HEK293 (cell line): ENCODE results near the gene MANF.
A peak's percentile ranks its signal among the peaks of the same experiment; 100 is the strongest.

Experiments used
- CTCF ChIA-PET: fragments of 350-600 bp; formaldehyde crosslinking; extraction: SDS; loops from one replicate; lab custom pipeline; 2021; ENCODE audit warnings: antibody characterized with exemption; lab: Yijun Ruan, JAX
- POLR2A ChIA-PET: fragments of 300-600 bp; formaldehyde crosslinking; extraction: SDS; loops from one replicate; lab custom pipeline; 2020; ENCODE audit warnings: antibody characterized with exemption, inconsistent platforms; lab: Yijun Ruan, JAX
- H3K27ac ChIP-seq: fragments of 200-500 bp; sonication (Bioruptor generic); 2 replicates; pipeline ENCODE4 v1.5.1; 2014; ENCODE audit warnings: low read depth, low read length, control low read depth, inconsistent platforms; ENCODE audit errors: extremely low read depth
- H3K36me3 ChIP-seq, 2 experiments: fragments of 200-500 bp in 1 of 2; sonication (Bioruptor generic) in 1 of 2; 1 replicate in 1 of 2; 2 replicates in 1 of 2; pipeline ENCODE4 v1.5.1; 2014 to 2017; ENCODE audit warnings: inconsistent platforms in 2 of 2, low read length in 2 of 2; ENCODE audit not compliant: control insufficient read depth in 2 of 2, insufficient read depth in 1 of 2
- H3K4me1 ChIP-seq: fragments of 200-500 bp; sonication (Bioruptor generic); 2 replicates; pipeline ENCODE4 v1.5.1; 2014; ENCODE audit warnings: mild to moderate bottlenecking, low read length, inconsistent platforms; ENCODE audit not compliant: control insufficient read depth, insufficient read depth
- H3K4me3 ChIP-seq: 2 replicates; pipeline ENCODE4 v1.5.1; 2011; ENCODE audit warnings: low read depth, mild to moderate bottlenecking, control low read depth, low read length, moderate library complexity
- H3K9me3 ChIP-seq: fragments of 200-500 bp; sonication (Bioruptor generic); 2 replicates; pipeline ENCODE4 v1.5.1; 2014; ENCODE audit warnings: low read depth, low read length, inconsistent platforms; ENCODE audit not compliant: control insufficient read depth, insufficient read depth
- CTCF ChIP-seq: fragments of 450-650 bp; formaldehyde crosslinking; IDR thresholded peaks from 2 replicates; pipeline ENCODE4 v1.5.1; 2016; ENCODE audit warnings: missing biosample characterization, missing genetic modification characterization
- OVOL3 ChIP-seq: fragments of 450-650 bp; formaldehyde crosslinking; IDR thresholded peaks from 2 replicates; pipeline ENCODE4 v1.5.1; 2016; ENCODE audit warnings: missing biosample characterization, missing genetic modification characterization
- REPIN1 ChIP-seq: fragments of 450-650 bp; formaldehyde crosslinking; IDR thresholded peaks from 2 replicates; pipeline ENCODE4 v1.5.1; 2017; ENCODE audit warnings: missing biosample characterization, missing genetic modification characterization, low read depth
- WT1 ChIP-seq: fragments of 450-650 bp; formaldehyde crosslinking; IDR thresholded peaks from 2 replicates; pipeline ENCODE4 v1.5.1; 2016; ENCODE audit warnings: missing biosample characterization, missing genetic modification characterization
- ZBTB17 ChIP-seq: fragments of 450-650 bp; formaldehyde crosslinking; IDR thresholded peaks from 2 replicates; pipeline ENCODE4 v1.5.1; 2016; ENCODE audit warnings: missing biosample characterization, missing genetic modification characterization
- ZEB2 ChIP-seq: fragments of 450-650 bp; formaldehyde crosslinking; IDR thresholded peaks from 2 replicates; pipeline ENCODE4 v1.5.1; 2016; ENCODE audit warnings: missing biosample characterization, missing genetic modification characterization
- ZFP37 ChIP-seq: fragments of 450-650 bp; formaldehyde crosslinking; IDR thresholded peaks from 2 replicates; pipeline ENCODE4 v1.5.1; 2016; ENCODE audit warnings: missing biosample characterization, missing genetic modification characterization
- ZNF138 ChIP-seq: fragments of 450-650 bp; formaldehyde crosslinking; IDR thresholded peaks from 2 replicates; pipeline ENCODE4 v1.5.1; 2016; ENCODE audit warnings: missing biosample characterization, missing genetic modification characterization, borderline replicate concordance
- ZNF16 ChIP-seq: fragments of 450-650 bp; formaldehyde crosslinking; IDR thresholded peaks from 2 replicates; pipeline ENCODE4 v1.5.1; 2016; ENCODE audit warnings: low read depth, missing biosample characterization, missing genetic modification characterization
- ZNF18 ChIP-seq: fragments of 450-650 bp; formaldehyde crosslinking; IDR thresholded peaks from 2 replicates; pipeline ENCODE4 v1.5.1; 2016; ENCODE audit warnings: missing biosample characterization, missing genetic modification characterization
- ZNF514 ChIP-seq: fragments of 450-650 bp; formaldehyde crosslinking; IDR thresholded peaks from 2 replicates; pipeline ENCODE4 v1.5.1; 2016; ENCODE audit warnings: missing biosample characterization, missing genetic modification characterization
- ZNF654 ChIP-seq: fragments of 450-650 bp; formaldehyde crosslinking; IDR thresholded peaks from 2 replicates; pipeline ENCODE4 v1.5.1; 2016; ENCODE audit warnings: low read depth, missing biosample characterization, missing genetic modification characterization
- ZNF660 ChIP-seq: fragments of 450-650 bp; IDR thresholded peaks from 2 replicates; pipeline ENCODE4 v1.5.1; 2018; ENCODE audit warnings: missing biosample characterization, mild to moderate bottlenecking, missing genetic modification characterization
- ZNF768 ChIP-seq: fragments of 450-650 bp; formaldehyde crosslinking; IDR thresholded peaks from 2 replicates; pipeline ENCODE4 v1.5.1; 2018; ENCODE audit warnings: missing biosample characterization, mild to moderate bottlenecking, missing genetic modification characterization
- ZSCAN30 ChIP-seq: fragments of 450-650 bp; IDR thresholded peaks from 2 replicates; pipeline ENCODE4 v1.5.1; 2018; ENCODE audit warnings: missing biosample characterization, mild to moderate bottlenecking, missing genetic modification characterization, moderate library complexity
- TF ChIP-seq, protein P1 (sequence below): fragments of 450-650 bp; formaldehyde crosslinking; IDR thresholded peaks from 2 replicates; pipeline ENCODE4 v1.5.1; 2016; ENCODE audit warnings: missing biosample characterization, missing genetic modification characterization, borderline replicate concordance

The MANF gene

DNA sequence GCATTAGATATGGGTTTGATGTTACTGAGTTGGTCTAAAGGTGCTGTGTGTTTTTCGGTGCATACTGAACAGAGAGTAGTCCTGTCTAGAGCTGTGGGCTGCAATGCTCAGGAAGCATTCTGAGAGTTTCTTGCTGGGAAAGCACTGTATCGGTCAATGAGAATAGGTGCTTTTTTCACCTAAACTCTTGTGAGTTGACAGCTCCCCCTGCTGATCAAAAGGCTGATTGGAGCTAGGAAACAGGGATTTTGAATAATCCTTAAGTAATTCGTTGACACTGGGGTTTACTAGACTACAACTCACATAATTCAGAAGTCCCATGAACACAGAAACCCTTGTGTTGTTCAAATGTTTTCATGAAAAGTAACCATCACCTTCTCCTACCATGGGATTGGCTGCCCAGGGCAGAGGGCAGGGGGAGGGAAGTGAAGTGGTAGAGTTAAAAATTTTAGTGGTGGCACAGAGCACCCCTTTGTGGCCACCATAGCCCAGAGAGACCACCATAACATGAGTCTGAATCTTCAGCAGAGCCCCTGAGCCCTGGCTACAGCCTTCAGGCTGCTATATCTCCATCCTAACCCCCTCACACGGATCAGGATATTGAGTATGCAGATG is 13.0 kb upstream of the MANF start:
- Histone ChIP-seq H3K9me3 (no peaks in the 10 kb centered on the region), H3K27ac (no peak overlapping the region), H3K4me1 (no peaks in the 10 kb centered on the region), H3K36me3 (peaks cover 0 to 43% of the 10 kb centered on the region in 2 experiments; a peak in 1 of 3 replicates), H3K4me3 (no peak overlapping the region)
- CTCF ChIA-PET = interaction anchor here (0.6 to 4.0 kb wide), 11 partner anchors 61 to 756 kb away, joined by 3 to 36 read pairs (median 4); partner anchors contain the start of gene MAPKAPK3
- POLR2A ChIA-PET = no interaction called here
- TF ChIP-seq ZSCAN30 = no peak
- TF ChIP-seq ZNF18 (tag by site-specific recombination) = no peak
- peak; percentile 20; the same call in 1 of the 2 replicates for TF ChIP-seq CTCF (tag by site-specific recombination)
- no peak for TF ChIP-seq ZNF16 (tag by site-specific recombination)
- TF ChIP-seq WT1 = no peak
- TF ChIP-seq, protein P1, sequence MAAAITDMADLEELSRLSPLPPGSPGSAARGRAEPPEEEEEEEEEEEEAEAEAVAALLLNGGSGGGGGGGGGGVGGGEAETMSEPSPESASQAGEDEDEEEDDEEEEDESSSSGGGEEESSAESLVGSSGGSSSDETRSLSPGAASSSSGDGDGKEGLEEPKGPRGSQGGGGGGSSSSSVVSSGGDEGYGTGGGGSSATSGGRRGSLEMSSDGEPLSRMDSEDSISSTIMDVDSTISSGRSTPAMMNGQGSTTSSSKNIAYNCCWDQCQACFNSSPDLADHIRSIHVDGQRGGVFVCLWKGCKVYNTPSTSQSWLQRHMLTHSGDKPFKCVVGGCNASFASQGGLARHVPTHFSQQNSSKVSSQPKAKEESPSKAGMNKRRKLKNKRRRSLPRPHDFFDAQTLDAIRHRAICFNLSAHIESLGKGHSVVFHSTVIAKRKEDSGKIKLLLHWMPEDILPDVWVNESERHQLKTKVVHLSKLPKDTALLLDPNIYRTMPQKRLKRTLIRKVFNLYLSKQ (tag by site-specific recombination) = no peak
- peak; percentile 80 for TF ChIP-seq ZNF654 (tag by site-specific recombination)

DNA sequence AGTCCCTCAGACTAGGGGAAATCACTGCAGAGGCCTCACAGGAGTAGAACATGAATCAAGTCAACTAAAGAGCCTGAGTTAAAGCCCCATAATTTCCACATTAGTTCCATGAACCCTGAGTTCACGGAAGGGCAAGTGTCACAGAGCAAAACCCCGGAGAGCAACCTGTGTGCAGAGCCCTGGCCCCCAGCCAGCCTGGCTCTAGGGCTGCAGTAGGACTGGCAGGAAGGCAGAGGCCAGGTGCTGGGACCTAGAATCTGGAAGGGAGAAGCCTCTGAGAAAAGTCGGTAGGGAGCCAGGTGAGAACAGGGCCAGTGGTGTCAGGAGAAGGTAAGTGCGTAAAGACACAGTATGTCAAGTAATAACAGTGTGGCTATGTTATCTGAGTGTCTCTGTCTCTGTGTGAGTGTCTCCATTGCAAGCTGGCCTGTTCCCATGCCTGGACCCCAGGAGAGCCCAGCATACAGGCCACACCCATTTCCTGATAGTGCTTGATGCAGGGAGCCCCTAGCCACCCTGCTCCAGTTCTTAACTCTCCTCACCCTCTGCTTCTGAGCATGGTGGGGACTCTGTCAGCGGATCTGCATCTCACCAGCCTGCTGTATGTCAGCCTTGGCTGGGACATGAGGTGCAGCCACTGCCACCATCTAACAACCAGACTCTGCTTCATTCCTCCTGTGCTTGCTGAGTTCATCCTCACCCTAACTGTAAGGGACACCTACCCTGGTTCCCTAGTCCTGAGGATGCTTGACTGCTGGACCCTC is 11.3 kb upstream of the MANF start:
- TF ChIP-seq ZNF768 (tag by site-specific recombination) (no peak), ZNF660 (no peak), REPIN1 (tag by site-specific recombination) (no peak), ZNF514 (tag by site-specific recombination) (no peak), ZFP37 (tag by site-specific recombination) (no peak), ZBTB17 (no peak), ZNF138 (no peak), ZEB2 (tag by site-specific recombination) (no peak), OVOL3 (tag by site-specific recombination) (no peak)
- TF ChIP-seq, protein P1 (tag by site-specific recombination) = no peak
- H3K4me3 ChIP-seq = no peak overlapping the region
- no peaks in the 10 kb centered on the region for H3K9me3 ChIP-seq
- H3K36me3 ChIP-seq = peaks cover 0 to 46% of the 10 kb centered on the region in 2 experiments; a peak in 1 of 3 replicates
- no peak overlapping the region for H3K27ac ChIP-seq
- CTCF ChIA-PET = no interaction called here
- POLR2A ChIA-PET = no interaction called here
- no peaks in the 10 kb centered on the region for H3K4me1 ChIP-seq
